ENCODE measurements around the gene GNAL.

Gene GNAL

GRCh38 chr18:11902522-11903292 lies 213.6 kb downstream of the GNAL start:
- H3K9me3 ChIP-seq (ENCODE audit: severe bottlenecking), result no peaks in the 10 kb centered on the region
- H3K27ac ChIP-seq, result no peak overlapping the region
- no peak for DNase-seq
- H3K36me3 ChIP-seq, result no peaks in the 10 kb centered on the region
- TF ChIP-seq CTCF (IDR thresholded peaks at IDR 0.05; ENCODE audit: low read depth, low read length), result no peak
- no peaks in the 10 kb centered on the region for H3K27me3 ChIP-seq (ENCODE audit: insufficient read depth, low read depth, severe bottlenecking)
- no peak overlapping the region for H3K4me3 ChIP-seq (ENCODE audit: low read depth, low read length)

- Histone ChIP-seq H3K4me3 (ENCODE audit: low read depth, low read length) (no peak overlapping the region), H3K36me3 (0 out of 2 replicates have a peak, but pooled peaks cover 2% of the 10 kb centered on the region), H3K9me3 (ENCODE audit: severe bottlenecking) (no peaks in the 10 kb centered on the region), H3K27ac (no peak overlapping the region), H3K27me3 (ENCODE audit: insufficient read depth, low read depth, severe bottlenecking) (no peaks in the 10 kb centered on the region)
- TF ChIP-seq CTCF (IDR thresholded peaks at IDR 0.05; ENCODE audit: low read depth, low read length), result no peak
- DNase-seq, result no peak
These were observed 216.5 kb downstream of the GNAL start for GRCh38 chr18:11905613-11906012.

DNA sequence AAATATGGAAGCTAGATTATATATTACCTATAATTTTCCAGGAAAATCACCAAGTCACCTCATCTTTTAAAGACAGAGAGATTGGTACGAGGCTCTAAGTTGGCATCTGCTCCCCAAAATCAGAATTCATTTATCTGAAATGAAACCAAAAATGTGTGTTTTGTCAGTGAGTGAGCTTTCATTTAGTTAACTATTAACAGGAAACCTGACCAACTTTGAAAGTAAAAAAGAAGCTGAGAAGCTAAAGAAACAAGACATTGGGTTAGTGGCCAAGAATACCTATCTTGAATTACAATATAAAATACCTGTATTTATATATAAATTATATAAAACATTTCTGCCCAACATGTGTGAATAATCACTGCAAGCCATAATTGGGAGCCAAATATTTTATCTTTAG lies 217.1 kb downstream of the GNAL start:
- 0 out of 2 replicates have a peak, but pooled peaks cover 2% of the 10 kb centered on the region for H3K36me3 ChIP-seq
- H3K4me3 ChIP-seq (ENCODE audit: low read depth, low read length), result no peak overlapping the region
- no peak for DNase-seq
- no peaks in the 10 kb centered on the region for H3K9me3 ChIP-seq (ENCODE audit: severe bottlenecking)
- no peak for TF ChIP-seq CTCF (IDR thresholded peaks at IDR 0.05; ENCODE audit: low read depth, low read length)
- no peak overlapping the region for H3K27ac ChIP-seq
- no peaks in the 10 kb centered on the region for H3K27me3 ChIP-seq (ENCODE audit: insufficient read depth, low read depth, severe bottlenecking)

GRCh38 chr18:11906926-11907874 lies 218.1 kb downstream of the GNAL start:
- Histone ChIP-seq H3K9me3 (ENCODE audit: severe bottlenecking) (no peaks in the 10 kb centered on the region), H3K4me3 (ENCODE audit: low read depth, low read length) (peak overlapping the region; percentile 90), H3K36me3 (0 out of 2 replicates have a peak, but pooled peaks cover 2% of the 10 kb centered on the region), H3K27ac (no peak overlapping the region; the same call in 1 of the 2 replicates), H3K27me3 (ENCODE audit: insufficient read depth, low read depth, severe bottlenecking) (no peaks in the 10 kb centered on the region)
- TF ChIP-seq CTCF (IDR thresholded peaks at IDR 0.05; ENCODE audit: low read depth, low read length), result no peak
- DNase-seq, result no peak

GRCh38 chr18:11908182-11909060 lies 219.4 kb downstream of the GNAL start, which contains the start of gene MPPE1:
MPPE1 (minus strand) TSS chr18:11908317; CDS start chr18:11897264, 11,053 bp downstream.
- Histone ChIP-seq H3K4me3 (ENCODE audit: low read depth, low read length) (peak within 1 kb of the TSS; percentile 90), H3K27ac (peak within 1 kb of the TSS; percentile 86), H3K36me3 (0 out of 2 replicates have a peak, but pooled peaks cover 2% of the 10 kb centered on the region), H3K9me3 (ENCODE audit: severe bottlenecking) (no peaks in the 10 kb centered on the region), H3K27me3 (ENCODE audit: insufficient read depth, low read depth, severe bottlenecking) (no peaks in the 10 kb centered on the region)
- no peak for TF ChIP-seq CTCF (IDR thresholded peaks at IDR 0.05; ENCODE audit: low read depth, low read length)
- peak; percentile 88 for DNase-seq
